Measurements from ENCODE around the gene COMMD9.
A peak's percentile ranks its signal among the peaks of the same experiment; 100 is the strongest.

The COMMD9 gene

GRCh38 chr11:36308577-36308976 lies 19.4 kb upstream of the COMMD9 start:
- H3K4me3 ChIP-seq (ENCODE audit: low read depth, low read length): no peak overlapping the region
- no peak for TF ChIP-seq CTCF (IDR thresholded peaks at IDR 0.05; ENCODE audit: low read depth, low read length)

DNA sequence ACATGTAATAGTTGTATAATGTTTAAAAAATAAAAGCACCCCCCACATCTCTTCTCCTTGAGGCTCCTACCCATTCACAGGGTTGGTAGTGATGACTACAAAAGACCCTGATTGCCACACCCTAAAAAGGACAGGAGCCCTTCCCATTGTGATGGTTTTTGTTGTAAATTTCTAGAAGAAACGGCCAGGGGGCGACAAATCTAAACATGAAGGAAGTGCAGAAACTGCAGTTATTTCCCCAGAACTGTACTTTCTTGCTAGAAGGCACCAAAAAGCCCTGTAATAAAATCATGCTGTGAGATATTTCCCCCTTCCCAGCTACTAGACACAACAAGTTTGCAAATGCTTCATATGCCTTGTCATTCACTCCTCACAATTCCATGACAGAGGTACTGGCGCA lies 17.7 kb upstream of the COMMD9 start:
- peak; percentile 8; the same call in 1 of the 2 replicates for TF ChIP-seq CTCF (IDR thresholded peaks at IDR 0.05; ENCODE audit: low read depth, low read length)
- H3K4me3 ChIP-seq (ENCODE audit: low read depth, low read length): no peak overlapping the region

- no peak for TF ChIP-seq CTCF (IDR thresholded peaks at IDR 0.05; ENCODE audit: low read depth, low read length)
- no peak overlapping the region for H3K4me3 ChIP-seq (ENCODE audit: low read depth, low read length)
Observed at GRCh38 chr11:36305047-36305446, 15.8 kb upstream of the COMMD9 start.

GRCh38 chr11:36304351-36304750 lies 15.1 kb upstream of the COMMD9 start:
- H3K4me3 ChIP-seq (ENCODE audit: low read depth, low read length): no peak overlapping the region
- TF ChIP-seq CTCF (IDR thresholded peaks at IDR 0.05; ENCODE audit: low read depth, low read length): no peak

DNA sequence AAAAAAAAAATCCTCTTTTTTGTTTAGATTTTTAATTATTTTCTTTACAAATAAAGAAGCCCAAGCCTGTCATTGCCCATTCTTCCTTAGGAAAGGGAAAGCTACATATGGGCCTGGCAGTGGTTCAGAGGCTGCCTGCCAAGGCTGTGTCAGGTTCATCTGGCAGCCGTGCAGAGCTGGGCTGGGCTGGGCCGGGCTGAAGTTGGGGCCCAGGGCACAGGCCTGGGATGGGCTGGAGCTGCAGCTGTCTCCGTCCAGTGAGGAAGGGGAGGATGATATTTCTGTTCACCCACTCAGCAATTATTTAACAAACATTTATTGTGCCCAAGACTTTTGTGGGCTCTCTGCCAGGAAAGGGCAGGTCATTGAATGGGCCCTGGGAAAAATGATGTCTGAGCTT lies 11.4 kb upstream of the COMMD9 start:
- no peak overlapping the region for H3K4me3 ChIP-seq (ENCODE audit: low read depth, low read length)
- no peak for TF ChIP-seq CTCF (IDR thresholded peaks at IDR 0.05; ENCODE audit: low read depth, low read length)

- no peak overlapping the region for H3K4me3 ChIP-seq (ENCODE audit: low read depth, low read length)
- no peak for TF ChIP-seq CTCF (IDR thresholded peaks at IDR 0.05; ENCODE audit: low read depth, low read length)
Observed at GRCh38 chr11:36296884-36297543, 7.8 kb upstream of the COMMD9 start.

DNA sequence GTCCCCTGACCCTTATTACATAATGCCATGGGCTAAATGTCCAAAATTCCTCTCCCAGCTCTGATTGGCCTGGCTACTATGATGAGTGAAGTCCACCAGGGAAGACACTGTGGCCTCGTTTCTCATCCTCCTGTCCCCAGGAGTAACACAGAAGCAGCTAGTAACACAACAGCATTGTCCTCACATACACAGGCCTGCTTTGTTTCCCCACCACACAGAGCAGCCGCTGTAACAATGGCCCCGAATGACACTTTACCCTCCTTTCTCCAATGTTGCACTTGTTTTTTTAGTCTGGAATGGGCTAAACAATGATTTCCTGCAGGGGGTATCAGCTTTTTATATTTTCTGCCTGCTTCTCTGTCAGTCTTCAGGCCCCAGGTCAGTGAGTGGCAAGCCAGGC lies 6.7 kb upstream of the COMMD9 start, which contains the start of gene PRR5L:
TSS of gene PRR5L (plus strand) at position 363 of the 400 bp plus-strand sequence. CDS start 104,834 bp downstream, outside the sequence.
- no peak for TF ChIP-seq CTCF (IDR thresholded peaks at IDR 0.05; ENCODE audit: low read depth, low read length)
- H3K4me3 ChIP-seq (ENCODE audit: low read depth, low read length): no peak within 1 kb of the TSS

All from WI38 (cell line).